ENCODE data around the gene ST6GAL1. TPM values are rescaled to one million over a fixed set of nuclear protein-coding genes. Genes with fewer than 3 reads are reported as not detected.

The ST6GAL1 gene
- total and polyA plus RNA-seq, 4 donors: 28.9 to 44.6 (median 34.6) TPM

- Histone ChIP-seq H3K4me1 (ENCODE audit: control insufficient read depth, insufficient read depth, low read length) (no peaks in the 10 kb centered on the region), H3K9me3 (ENCODE audit: control insufficient read depth, insufficient read depth, low read length) (peaks cover 2% of the 10 kb centered on the region), H3K27ac (ENCODE audit: low read depth, low read length) (no peak overlapping the region), H3K36me3 (ENCODE audit: control insufficient read depth, insufficient read depth, low read length) (peaks cover 5% of the 10 kb centered on the region), H3K4me3 (ENCODE audit: low read depth, low read length) (no peak overlapping the region), H3K27me3 (ENCODE audit: control insufficient read depth, insufficient read depth, low read length) (no peaks in the 10 kb centered on the region)
- DNase-seq (ENCODE audit: low read depth in 4 of 6, low spot score in 6 of 6): no peak
- WGBS (ENCODE audit: insufficient coverage): 93% methylated on average over 10 of the region's 10 CpGs
These were observed 108.9 kb downstream of the ST6GAL1 start for GRCh38 chr3:187039100-187039722.

DNA sequence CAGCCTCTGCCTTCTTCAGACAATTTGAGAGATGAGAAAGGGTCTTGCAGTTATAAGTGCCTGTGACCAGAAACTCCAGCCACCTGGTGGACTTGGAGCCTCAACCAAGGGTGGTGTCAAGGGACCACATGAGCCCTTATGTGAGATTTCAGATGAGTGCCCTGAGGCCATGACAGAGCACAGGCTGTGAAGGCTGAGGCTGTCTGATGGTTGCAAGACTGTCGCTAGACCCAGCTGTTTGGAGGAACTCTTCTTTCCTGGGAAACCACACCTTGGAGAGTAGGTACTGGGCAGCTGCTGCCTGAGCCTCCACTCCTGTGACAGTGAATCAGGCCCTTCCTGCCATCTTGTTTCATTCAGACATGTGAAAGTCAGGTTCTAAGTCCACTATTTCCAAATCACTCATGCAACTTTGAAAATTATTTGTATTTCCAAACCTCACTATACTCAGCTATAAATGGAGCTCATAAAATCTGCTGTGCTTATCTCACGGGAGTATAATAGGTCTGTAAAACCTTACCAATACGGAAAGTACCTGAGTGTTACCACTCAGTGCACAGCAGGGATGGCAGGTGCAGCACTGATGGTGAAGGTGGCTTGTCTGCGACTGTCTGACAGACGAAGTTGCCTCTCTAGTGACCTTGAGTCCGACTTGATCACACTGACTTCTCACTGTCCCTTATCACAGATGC is 109.5 kb downstream of the ST6GAL1 start:
- Histone ChIP-seq H3K4me1 (ENCODE audit: control insufficient read depth, insufficient read depth, low read length) (no peaks in the 10 kb centered on the region), H3K27ac (ENCODE audit: low read depth, low read length) (no peak overlapping the region), H3K4me3 (ENCODE audit: low read depth, low read length) (no peak overlapping the region), H3K27me3 (ENCODE audit: control insufficient read depth, insufficient read depth, low read length) (no peaks in the 10 kb centered on the region), H3K9me3 (ENCODE audit: control insufficient read depth, insufficient read depth, low read length) (peaks cover 2% of the 10 kb centered on the region), H3K36me3 (ENCODE audit: control insufficient read depth, insufficient read depth, low read length) (peaks cover 5% of the 10 kb centered on the region)
- 100% methylated on average over 2 of the region's 6 CpGs for WGBS (ENCODE audit: insufficient coverage)
- DNase-seq (ENCODE audit: low read depth in 4 of 6, low spot score in 6 of 6): no peak

- peaks cover 5% of the 10 kb centered on the region for H3K36me3 ChIP-seq (ENCODE audit: control insufficient read depth, insufficient read depth, low read length)
- WGBS (ENCODE audit: insufficient coverage): 100% methylated on average over 1 of the region's 5 CpGs
- no peak overlapping the region for H3K4me3 ChIP-seq (ENCODE audit: low read depth, low read length)
- H3K27ac ChIP-seq (ENCODE audit: low read depth, low read length): no peak overlapping the region
- H3K4me1 ChIP-seq (ENCODE audit: control insufficient read depth, insufficient read depth, low read length): no peaks in the 10 kb centered on the region
- no peaks in the 10 kb centered on the region for H3K27me3 ChIP-seq (ENCODE audit: control insufficient read depth, insufficient read depth, low read length)
- no peak for DNase-seq (ENCODE audit: low read depth in 4 of 6, low spot score in 6 of 6)
- peaks cover 2% of the 10 kb centered on the region for H3K9me3 ChIP-seq (ENCODE audit: control insufficient read depth, insufficient read depth, low read length)
These were observed 110.4 kb downstream of the ST6GAL1 start for GRCh38 chr3:187040516-187041361.

- H3K27me3 ChIP-seq (ENCODE audit: control insufficient read depth, insufficient read depth, low read length): no peaks in the 10 kb centered on the region
- no peak overlapping the region for H3K27ac ChIP-seq (ENCODE audit: low read depth, low read length)
- no peaks in the 10 kb centered on the region for H3K4me1 ChIP-seq (ENCODE audit: control insufficient read depth, insufficient read depth, low read length)
- peaks cover 5% of the 10 kb centered on the region for H3K36me3 ChIP-seq (ENCODE audit: control insufficient read depth, insufficient read depth, low read length)
- DNase-seq (ENCODE audit: low read depth in 4 of 6, low spot score in 6 of 6): no peak
- H3K9me3 ChIP-seq (ENCODE audit: control insufficient read depth, insufficient read depth, low read length): no peaks in the 10 kb centered on the region
- no peak overlapping the region for H3K4me3 ChIP-seq (ENCODE audit: low read depth, low read length)
- WGBS (ENCODE audit: insufficient coverage): 96% methylated on average over 5 of the region's 8 CpGs
These were observed 111.3 kb downstream of the ST6GAL1 start for GRCh38 chr3:187041362-187042307.

GRCh38 chr3:187042346-187042745 is 112.0 kb downstream of the ST6GAL1 start:
- Histone ChIP-seq H3K27me3 (ENCODE audit: control insufficient read depth, insufficient read depth, low read length) (no peaks in the 10 kb centered on the region), H3K9me3 (ENCODE audit: control insufficient read depth, insufficient read depth, low read length) (no peaks in the 10 kb centered on the region), H3K4me3 (ENCODE audit: low read depth, low read length) (no peak overlapping the region), H3K4me1 (ENCODE audit: control insufficient read depth, insufficient read depth, low read length) (no peaks in the 10 kb centered on the region), H3K36me3 (ENCODE audit: control insufficient read depth, insufficient read depth, low read length) (peaks cover 5% of the 10 kb centered on the region), H3K27ac (ENCODE audit: low read depth, low read length) (no peak overlapping the region)
- 81% methylated on average over 4 of the region's 5 CpGs for WGBS (ENCODE audit: insufficient coverage)
- no peak for DNase-seq (ENCODE audit: low read depth in 4 of 6, low spot score in 6 of 6)

DNA sequence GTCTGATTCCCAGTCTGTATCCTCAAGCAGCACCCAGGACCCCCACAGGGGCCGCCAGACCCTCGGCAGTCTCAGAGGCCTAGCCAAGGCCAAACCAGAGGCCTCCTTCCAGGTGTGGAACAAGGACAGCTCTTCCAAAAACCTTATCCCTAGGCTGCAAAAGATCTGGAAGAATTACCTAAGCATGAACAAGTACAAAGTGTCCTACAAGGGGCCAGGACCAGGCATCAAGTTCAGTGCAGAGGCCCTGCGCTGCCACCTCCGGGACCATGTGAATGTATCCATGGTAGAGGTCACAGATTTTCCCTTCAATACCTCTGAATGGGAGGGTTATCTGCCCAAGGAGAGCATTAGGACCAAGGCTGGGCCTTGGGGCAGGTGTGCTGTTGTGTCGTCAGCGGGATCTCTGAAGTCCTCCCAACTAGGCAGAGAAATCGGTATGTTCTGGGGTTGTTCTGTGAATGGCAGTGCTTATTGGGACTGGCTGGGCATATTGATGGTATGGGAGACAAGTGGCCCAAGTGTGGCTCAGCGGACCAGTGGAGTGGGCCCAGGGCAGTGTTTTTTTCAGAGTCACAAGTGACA is 112.6 kb downstream of the ST6GAL1 start:
- Histone ChIP-seq H3K4me1 (ENCODE audit: control insufficient read depth, insufficient read depth, low read length) (no peaks in the 10 kb centered on the region), H3K27me3 (ENCODE audit: control insufficient read depth, insufficient read depth, low read length) (no peaks in the 10 kb centered on the region), H3K4me3 (ENCODE audit: low read depth, low read length) (no peak overlapping the region), H3K27ac (ENCODE audit: low read depth, low read length) (no peak overlapping the region), H3K9me3 (ENCODE audit: control insufficient read depth, insufficient read depth, low read length) (no peaks in the 10 kb centered on the region), H3K36me3 (ENCODE audit: control insufficient read depth, insufficient read depth, low read length) (peaks cover 5% of the 10 kb centered on the region)
- no peak for DNase-seq (ENCODE audit: low read depth in 4 of 6, low spot score in 6 of 6)
- 100% methylated on average over 7 of the region's 8 CpGs for WGBS (ENCODE audit: insufficient coverage)

DNA sequence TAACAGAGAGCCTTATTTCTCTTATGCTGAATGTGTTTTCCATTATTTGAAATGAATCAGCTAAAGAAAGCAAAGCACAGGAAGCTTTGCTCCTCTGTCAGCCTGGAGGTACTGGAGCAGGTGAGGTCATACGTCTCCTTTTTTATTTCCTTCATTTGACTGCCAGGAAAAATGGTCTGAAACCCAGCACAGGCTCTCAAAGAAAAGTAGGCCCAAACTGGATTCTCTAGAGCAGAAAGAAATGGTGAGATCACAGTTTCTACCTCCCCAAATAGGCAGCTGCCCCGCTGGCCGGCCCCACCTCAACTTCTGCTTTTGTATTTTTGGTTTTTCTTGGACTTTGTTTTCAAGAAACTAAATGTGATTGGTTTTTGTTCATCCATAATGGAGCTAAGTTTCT is 113.9 kb downstream of the ST6GAL1 start:
- WGBS (ENCODE audit: insufficient coverage): 71% methylated on average over 1 of the region's 3 CpGs
- H3K4me3 ChIP-seq (ENCODE audit: low read depth, low read length): no peak overlapping the region
- no peaks in the 10 kb centered on the region for H3K4me1 ChIP-seq (ENCODE audit: control insufficient read depth, insufficient read depth, low read length)
- no peaks in the 10 kb centered on the region for H3K27me3 ChIP-seq (ENCODE audit: control insufficient read depth, insufficient read depth, low read length)
- H3K27ac ChIP-seq (ENCODE audit: low read depth, low read length): peak overlapping the region; percentile 21
- DNase-seq (ENCODE audit: low read depth in 4 of 6, low spot score in 6 of 6): no peak
- peaks cover 5% of the 10 kb centered on the region for H3K36me3 ChIP-seq (ENCODE audit: control insufficient read depth, insufficient read depth, low read length)
- no peaks in the 10 kb centered on the region for H3K9me3 ChIP-seq (ENCODE audit: control insufficient read depth, insufficient read depth, low read length)

DNA sequence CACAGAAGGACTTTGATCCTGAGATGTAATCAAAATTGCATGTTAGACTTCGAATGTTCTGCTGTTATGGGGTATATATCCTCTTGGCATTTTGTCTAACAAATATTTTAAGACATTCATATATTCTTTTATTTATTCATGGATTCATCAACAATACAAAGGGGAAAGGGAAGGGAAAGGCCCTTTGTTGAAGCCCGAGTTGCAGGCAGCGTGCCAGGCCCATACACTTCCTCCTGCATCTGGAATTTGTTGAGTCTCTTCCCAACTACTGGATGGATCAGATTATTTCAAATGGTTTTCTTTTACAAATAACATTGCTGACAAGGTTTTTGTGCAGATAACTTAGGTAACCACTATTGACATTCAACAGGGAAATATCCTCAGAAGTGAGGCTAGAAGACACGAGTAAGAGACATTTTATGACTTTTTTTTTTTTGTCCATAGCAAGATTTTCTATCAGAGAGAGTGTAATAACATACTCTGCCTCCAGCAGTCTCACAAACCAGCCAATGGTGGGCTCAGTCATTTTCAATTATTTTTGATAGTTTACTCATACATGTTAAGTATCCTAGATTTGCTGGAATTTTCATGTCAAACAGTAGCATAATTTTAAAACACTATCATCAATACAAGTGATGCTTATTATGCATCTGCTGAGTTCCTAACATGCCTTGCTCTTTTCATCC is 114.7 kb downstream of the ST6GAL1 start:
- no peaks in the 10 kb centered on the region for H3K4me1 ChIP-seq (ENCODE audit: control insufficient read depth, insufficient read depth, low read length)
- no peak for DNase-seq (ENCODE audit: low read depth in 4 of 6, low spot score in 6 of 6)
- H3K27ac ChIP-seq (ENCODE audit: low read depth, low read length): no peak overlapping the region
- no peaks in the 10 kb centered on the region for H3K27me3 ChIP-seq (ENCODE audit: control insufficient read depth, insufficient read depth, low read length)
- H3K4me3 ChIP-seq (ENCODE audit: low read depth, low read length): no peak overlapping the region
- no CpG with 5 or more reads among the region's 4 CpGs for WGBS (ENCODE audit: insufficient coverage)
- H3K9me3 ChIP-seq (ENCODE audit: control insufficient read depth, insufficient read depth, low read length): no peaks in the 10 kb centered on the region
- peaks cover 5% of the 10 kb centered on the region for H3K36me3 ChIP-seq (ENCODE audit: control insufficient read depth, insufficient read depth, low read length)

All from spinal cord (tissue), 10 donors.